Hepatic stellate cell (primary cell): ENCODE results near the gene BANF2.

ENCODE experiments used
- DNase-seq: peaks from one replicate; pipeline ENCODE4 v3.0.0; 2011; ENCODE audit warnings: low spot score

The BANF2 gene

GRCh38 chr20:17735959-17736621, 36.3 kb downstream of the BANF2 start:
- DNase-seq = no peak

GRCh38 chr20:17738154-17738553, 38.4 kb downstream of the BANF2 start:
- no peak for DNase-seq

GRCh38 chr20:17741220-17741619, 41.5 kb downstream of the BANF2 start:
- no peak for DNase-seq

GRCh38 chr20:17742731-17743130, 43.0 kb downstream of the BANF2 start:
- DNase-seq = no peak

- no peak for DNase-seq
These were observed 43.9 kb downstream of the BANF2 start for GRCh38 chr20:17743677-17744076.

GRCh38 chr20:17747431-17747846, 47.7 kb downstream of the BANF2 start:
- DNase-seq = peak; percentile 90

GRCh38 chr20:17748279-17748678, 48.5 kb downstream of the BANF2 start:
- DNase-seq = no peak

GRCh38 chr20:17749626-17749977, 49.8 kb downstream of the BANF2 start:
- DNase-seq = no peak

GRCh38 chr20:17749978-17750721, 50.4 kb downstream of the BANF2 start:
- DNase-seq = peak; percentile 55

- DNase-seq = no peak
These were observed 50.9 kb downstream of the BANF2 start for GRCh38 chr20:17750722-17751045.

- no peak for DNase-seq
These were observed 51.9 kb downstream of the BANF2 start for GRCh38 chr20:17751640-17752039.

- no peak for DNase-seq
These were observed 52.7 kb downstream of the BANF2 start for GRCh38 chr20:17752459-17752858.

- DNase-seq = no peak
These were observed 53.8 kb downstream of the BANF2 start for GRCh38 chr20:17753516-17753915.

GRCh38 chr20:17756529-17756928, 56.8 kb downstream of the BANF2 start:
- DNase-seq = no peak

GRCh38 chr20:17757496-17757895, 57.7 kb downstream of the BANF2 start:
- DNase-seq = no peak

- no peak for DNase-seq
These were observed 58.2 kb downstream of the BANF2 start for GRCh38 chr20:17758010-17758409.

- DNase-seq = no peak
These were observed 58.7 kb downstream of the BANF2 start for GRCh38 chr20:17758512-17758911.

GRCh38 chr20:17759449-17759848, 59.7 kb downstream of the BANF2 start:
- DNase-seq = no peak

- DNase-seq = no peak
These were observed 61.8 kb downstream of the BANF2 start for GRCh38 chr20:17761604-17762003.

GRCh38 chr20:17762243-17762872, 62.6 kb downstream of the BANF2 start:
- no peak for DNase-seq

- no peak for DNase-seq
These were observed 63.2 kb downstream of the BANF2 start for GRCh38 chr20:17762873-17763557.

GRCh38 chr20:17765017-17765416, 65.3 kb downstream of the BANF2 start:
- no peak for DNase-seq

GRCh38 chr20:17765584-17765983, 65.8 kb downstream of the BANF2 start:
- DNase-seq = no peak
